GM19372 (cell line): Measurements from ENCODE around the gene GPC5.

Experiments
- ATAC-seq: cut with Tn5 transposase; IDR thresholded peaks from one replicate; pipeline ENCODE4 v1.9.1; 2021; ENCODE audit warnings: mild to moderate bottlenecking, low read depth, moderate library complexity; ENCODE audit not compliant: unreplicated experiment

Gene GPC5

DNA sequence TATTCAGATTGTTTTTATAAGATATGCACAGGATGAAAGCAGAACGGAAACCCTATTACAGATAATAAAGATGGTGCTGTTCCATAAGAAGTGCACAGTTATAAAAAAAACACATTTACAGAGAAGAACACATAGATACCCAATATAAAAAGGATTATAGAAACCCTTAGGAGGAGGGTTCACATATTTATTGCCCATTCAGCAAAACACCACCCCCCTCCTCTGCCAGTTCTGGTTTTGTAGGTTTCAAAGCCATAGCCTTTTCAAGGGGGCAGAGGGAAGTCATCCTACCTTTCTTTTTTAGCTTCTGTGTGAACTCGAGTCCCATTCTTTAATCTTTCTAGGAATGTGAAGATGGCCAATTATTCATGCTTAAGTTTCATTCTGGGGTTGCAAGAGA, 511.2 kb downstream of the GPC5 start:
- no peak for ATAC-seq

- ATAC-seq = no peak
Measured at GRCh38 chr13:91922969-91923592, 524.7 kb downstream of the GPC5 start.

DNA sequence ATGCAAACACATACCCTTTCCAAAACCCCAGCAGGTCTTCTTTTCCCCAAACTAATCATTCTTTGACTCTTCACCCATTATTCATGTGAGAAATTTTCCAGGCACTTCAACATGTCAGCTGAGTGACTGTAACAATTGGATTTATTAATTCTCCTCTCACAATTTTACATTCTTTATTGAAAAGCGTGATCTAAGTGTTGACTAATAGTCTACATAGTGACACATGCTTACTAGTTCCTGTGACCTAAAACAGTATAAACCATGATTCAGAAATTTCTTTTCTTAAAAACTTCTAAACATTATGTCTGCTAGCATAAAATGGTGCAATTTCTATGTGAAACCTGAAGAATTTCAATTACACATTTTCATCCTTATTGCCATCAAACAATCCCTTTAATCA, 532.3 kb downstream of the GPC5 start:
- ATAC-seq = no peak

DNA sequence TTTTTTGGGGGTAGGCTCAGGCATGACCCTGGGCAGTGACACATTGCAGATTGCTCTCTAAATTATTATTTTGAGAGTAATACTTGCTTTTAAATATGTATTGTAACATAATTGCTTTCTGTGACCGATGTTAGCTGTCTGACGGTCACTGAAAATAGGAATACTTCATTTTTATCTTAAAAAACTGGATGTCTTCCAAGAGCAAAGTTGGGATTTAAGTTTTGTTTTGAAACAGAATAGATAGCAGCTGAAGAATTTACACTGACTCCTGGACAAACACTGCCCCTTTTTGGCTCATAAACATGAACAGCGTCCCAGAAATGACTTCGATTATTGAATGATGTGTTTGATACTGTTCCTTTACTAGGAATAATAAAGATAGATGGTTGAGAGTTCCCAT, 535.9 kb downstream of the GPC5 start:
- no peak for ATAC-seq

DNA sequence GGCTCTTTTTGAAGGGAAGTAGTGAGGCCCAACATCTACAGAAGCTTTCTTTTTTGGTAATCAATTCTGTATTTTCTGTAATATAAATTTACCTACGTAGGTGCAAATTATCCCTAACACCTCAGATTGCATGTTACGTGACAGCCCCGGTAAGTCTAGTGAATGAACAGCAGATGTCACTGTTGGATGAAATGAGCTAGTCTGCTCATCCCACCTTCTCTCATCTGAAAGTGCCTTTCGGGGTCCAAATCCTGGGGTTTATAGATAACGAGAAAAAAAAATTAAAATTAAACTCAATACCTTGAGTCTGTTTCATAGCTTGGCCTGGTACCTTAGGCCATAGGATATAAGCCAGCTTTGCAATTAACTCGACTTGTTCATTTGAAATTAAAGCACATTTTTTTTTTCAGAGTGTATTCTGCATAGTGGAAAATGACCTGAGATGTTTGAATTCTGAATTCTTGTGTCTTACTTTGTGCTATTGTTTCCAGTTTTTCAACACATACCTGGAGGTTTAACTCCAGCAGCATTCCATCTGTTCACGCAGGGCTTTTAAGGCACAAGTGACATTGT, 548.2 kb downstream of the GPC5 start:
- ATAC-seq = no peak

- no peak for ATAC-seq
Measured at GRCh38 chr13:91948736-91949135, 550.3 kb downstream of the GPC5 start.

DNA sequence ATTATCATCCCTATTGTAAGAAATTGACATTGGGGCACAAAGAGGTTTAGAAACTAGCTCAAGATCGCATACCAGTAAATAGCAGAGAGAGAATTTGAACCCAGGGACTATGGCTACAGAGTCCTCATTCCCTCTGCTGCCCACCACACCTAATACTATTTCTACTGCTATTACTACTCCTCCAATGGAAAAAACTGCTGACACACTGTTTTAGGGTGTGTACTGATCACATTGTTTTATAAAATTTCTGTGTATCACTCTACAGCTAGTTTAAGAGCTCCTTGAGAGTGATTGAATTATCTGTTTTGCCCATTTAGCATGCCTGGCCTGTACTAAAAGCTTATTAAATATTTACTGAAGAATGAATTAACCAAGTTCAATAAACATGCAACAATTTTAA, 552.4 kb downstream of the GPC5 start:
- ATAC-seq = no peak

- no peak for ATAC-seq
Measured at GRCh38 chr13:91955546-91956355, 557.3 kb downstream of the GPC5 start.

- ATAC-seq = no peak
Measured at GRCh38 chr13:91960947-91961346, 562.5 kb downstream of the GPC5 start.

GRCh38 chr13:91962946-91963345, 564.5 kb downstream of the GPC5 start:
- no peak for ATAC-seq

- ATAC-seq = no peak
Measured at GRCh38 chr13:91965511-91965910, 567.1 kb downstream of the GPC5 start.

DNA sequence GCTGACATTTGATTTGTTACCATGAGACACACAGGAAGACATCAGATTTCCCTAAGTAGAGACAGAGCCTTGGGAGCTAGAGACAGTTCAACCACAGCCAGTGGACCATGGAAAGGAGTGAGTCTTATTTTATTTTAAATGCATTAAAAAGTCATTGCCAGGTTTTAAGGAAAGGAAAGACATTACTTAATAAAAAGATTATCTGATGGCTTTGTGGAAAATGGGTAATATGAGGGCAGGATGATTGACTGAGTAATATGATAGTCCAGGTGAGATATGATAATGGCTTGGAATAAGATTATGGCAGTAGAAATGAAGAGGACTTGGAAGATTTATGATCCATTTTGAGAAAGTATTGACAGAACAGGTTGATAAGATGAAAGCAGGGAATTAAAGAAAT, 580.1 kb downstream of the GPC5 start:
- no peak for ATAC-seq

DNA sequence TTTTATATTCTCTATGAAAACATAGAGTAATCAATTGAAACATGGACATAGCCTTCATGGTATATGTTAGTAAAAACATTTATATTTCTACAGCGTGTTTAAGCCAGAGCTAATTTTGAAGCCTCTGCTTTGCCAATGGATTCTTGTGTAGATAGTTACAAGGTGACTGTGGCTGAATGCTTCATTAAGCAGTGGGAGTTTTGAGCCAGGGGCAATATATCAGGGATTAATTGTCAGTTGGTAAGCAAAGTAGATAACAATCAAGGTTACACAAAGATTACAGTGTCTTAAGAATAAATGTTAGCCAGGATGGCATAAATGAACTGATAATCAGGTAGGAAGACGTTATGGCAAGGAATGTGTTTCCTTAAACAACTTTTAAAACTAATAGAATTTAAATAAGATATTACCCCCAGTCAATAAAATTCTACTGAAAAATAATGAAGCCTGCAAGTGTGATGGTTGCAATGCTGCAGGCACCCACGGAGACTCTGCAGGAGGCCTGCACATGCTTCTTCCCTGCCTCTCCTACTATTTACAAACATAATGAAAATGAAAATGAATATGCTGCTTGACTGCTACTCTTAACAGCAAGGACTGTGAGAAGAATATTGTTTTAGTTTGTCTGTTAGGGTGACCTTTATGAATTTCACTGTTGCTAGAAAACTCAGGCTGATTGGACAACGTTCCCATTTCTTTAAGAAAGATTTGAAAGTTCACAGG, 588.5 kb downstream of the GPC5 start:
- no peak for ATAC-seq

- ATAC-seq = no peak
Measured at GRCh38 chr13:91988331-91988730, 589.9 kb downstream of the GPC5 start.

GRCh38 chr13:92012787-92013186, 614.4 kb downstream of the GPC5 start:
- no peak for ATAC-seq

- ATAC-seq = no peak
Measured at GRCh38 chr13:92017737-92018136, 619.3 kb downstream of the GPC5 start.

- ATAC-seq = no peak
Measured at GRCh38 chr13:92028695-92029094, 630.3 kb downstream of the GPC5 start.

GRCh38 chr13:92029641-92030040, 631.2 kb downstream of the GPC5 start:
- no peak for ATAC-seq

GRCh38 chr13:92038905-92039304, 640.5 kb downstream of the GPC5 start:
- no peak for ATAC-seq

DNA sequence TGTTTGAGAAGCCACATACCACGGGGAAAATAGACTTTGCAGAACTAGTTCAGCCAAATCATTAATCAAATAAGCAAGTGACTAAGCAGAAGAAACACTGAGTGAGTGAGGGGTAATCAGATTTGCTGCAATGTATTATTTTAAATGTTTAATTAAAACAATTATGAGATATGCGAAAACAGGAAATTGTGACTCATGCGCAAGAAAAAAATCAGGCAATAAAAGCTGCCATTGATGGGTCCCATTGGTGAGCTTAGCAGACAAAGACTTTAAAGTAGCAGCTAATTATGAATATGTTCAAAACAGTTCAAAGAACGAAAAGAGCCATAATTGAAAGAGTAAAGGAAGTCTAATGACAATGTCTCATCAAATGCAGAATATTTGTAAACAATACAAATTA, 644.1 kb downstream of the GPC5 start:
- no peak for ATAC-seq

DNA sequence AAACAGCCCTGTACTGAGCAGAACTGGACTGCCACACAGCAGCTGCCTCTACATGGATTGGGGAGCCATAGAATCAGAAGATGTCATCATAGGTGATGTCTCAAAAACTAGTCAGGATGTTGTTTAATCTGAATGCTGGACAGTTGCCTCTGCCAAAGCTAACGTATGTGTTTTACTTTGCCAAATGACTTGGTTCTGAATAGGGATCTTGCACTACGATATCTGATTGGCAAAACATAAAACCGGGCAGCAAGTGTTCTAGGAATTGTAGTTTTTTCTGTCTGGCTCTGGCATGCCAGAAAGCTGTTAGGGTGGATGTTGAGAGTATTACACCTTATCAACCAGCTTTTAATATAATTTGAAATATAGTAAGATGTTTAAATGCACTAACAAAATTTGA, 645.9 kb downstream of the GPC5 start:
- no peak for ATAC-seq
